RCC 7860 (cell line): Measurements from ENCODE around the gene BOLA1.
"Not testable (repeated sequence)": the region's sequence is repeated elsewhere in the genome, so short reads cannot be mapped to it uniquely, and the experiment has no call there.

ENCODE experiments used
- DNase-seq: peaks from one replicate; pipeline ENCODE4 v3.0.0-alpha.2; 2015; ENCODE audit warnings: low spot score
- FAIRE-seq: peaks from 2 replicates; lab custom pipeline; 2012; peaks lifted over from hg19 to GRCh38; lab: Jason Lieb, UNC

The BOLA1 gene, protein sequence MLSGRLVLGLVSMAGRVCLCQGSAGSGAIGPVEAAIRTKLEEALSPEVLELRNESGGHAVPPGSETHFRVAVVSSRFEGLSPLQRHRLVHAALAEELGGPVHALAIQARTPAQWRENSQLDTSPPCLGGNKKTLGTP

GRCh38 chr1:149899460-149900284 lies at the start of gene BOLA1:
TSS of gene BOLA1 (plus strand) at chr1:149899568. CDS start at chr1:149900060, 492 bp downstream.
- no peak for FAIRE-seq
- peak; percentile 46 for DNase-seq

DNA sequence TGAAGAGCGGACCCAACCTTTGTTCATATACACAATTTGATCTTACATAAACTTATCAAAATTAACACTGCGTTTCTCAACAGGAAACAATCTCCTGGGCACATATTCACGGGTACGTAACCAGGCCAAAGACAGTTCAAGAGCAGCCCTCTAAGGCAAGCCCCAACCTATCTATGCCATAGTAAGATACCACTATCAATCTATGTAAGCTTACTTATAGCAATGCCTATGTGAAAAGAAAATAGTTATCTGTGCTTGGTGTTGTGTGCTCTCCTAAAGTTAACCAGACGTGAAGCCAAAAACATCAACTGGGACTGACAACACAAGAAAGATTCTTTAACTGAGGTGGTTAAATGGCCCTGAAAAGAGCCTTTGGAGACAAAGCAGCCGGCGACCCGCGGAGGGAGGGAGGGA lies 49.4 kb upstream of the BOLA1 start:
- FAIRE-seq = no peak
- DNase-seq = peak; percentile 8

DNA sequence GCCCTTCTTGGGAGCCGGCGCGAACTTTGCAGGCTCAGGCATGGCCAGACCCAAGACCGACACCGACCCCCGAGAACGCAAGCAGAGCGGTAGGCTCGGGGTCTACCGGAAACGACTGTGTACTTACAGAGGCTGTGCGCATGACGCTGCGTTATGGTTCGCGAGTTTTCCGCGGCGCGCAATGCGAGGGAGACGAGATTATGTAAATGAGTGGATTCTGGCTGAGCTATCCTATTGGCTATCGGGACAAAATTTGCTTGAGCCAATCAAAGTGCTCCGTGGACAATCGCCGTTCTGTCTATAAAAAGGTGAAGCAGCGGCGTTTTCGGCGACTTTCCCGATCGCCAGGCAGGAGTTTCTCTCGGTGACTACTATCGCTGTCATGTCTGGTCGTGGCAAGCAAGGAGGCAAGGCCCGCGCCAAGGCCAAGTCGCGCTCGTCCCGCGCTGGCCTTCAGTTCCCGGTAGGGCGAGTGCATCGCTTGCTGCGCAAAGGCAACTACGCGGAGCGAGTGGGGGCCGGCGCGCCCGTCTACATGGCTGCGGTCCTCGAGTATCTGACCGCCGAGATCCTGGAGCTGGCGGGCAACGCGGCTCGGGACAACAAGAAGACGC lies 48.5 kb upstream of the BOLA1 start:
- peak; percentile 77 for FAIRE-seq

GRCh38 chr1:149851585-149852213 lies 47.7 kb upstream of the BOLA1 start:
- DNase-seq, FAIRE-seq: not testable (repeated sequence)

More for the DNA sequence above, 48.5 kb upstream of the BOLA1 start:
- not testable (repeated sequence) for DNase-seq

DNA sequence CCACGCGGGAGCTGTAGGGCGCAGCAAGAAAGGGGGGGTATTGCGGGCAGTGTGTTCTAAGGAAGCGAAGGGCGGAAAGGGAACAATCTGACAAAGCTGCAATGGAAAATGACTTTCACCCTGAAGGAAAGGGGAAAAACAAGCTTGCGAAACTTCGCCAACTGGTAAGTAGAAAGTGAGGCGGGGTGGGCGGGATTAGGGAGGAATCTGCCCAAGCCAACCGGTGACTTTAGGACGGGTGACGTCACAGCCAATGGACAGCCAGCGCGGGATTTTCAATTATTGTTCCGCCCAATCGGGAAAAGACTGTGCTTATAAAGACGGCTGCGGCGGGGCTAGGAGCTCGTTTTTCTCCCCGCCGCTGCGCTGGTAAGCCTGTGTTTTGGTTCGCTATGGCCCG lies 47.1 kb upstream of the BOLA1 start:
- peak; percentile 59 for FAIRE-seq
- not testable (repeated sequence) for DNase-seq

GRCh38 chr1:149860271-149860670 lies 39.1 kb upstream of the BOLA1 start:
- not testable (repeated sequence) for DNase-seq, FAIRE-seq

- peak; percentile 65 for FAIRE-seq
- DNase-seq = not testable (repeated sequence)
These were observed 38.5 kb upstream of the BOLA1 start for GRCh38 chr1:149860684-149861496.

DNA sequence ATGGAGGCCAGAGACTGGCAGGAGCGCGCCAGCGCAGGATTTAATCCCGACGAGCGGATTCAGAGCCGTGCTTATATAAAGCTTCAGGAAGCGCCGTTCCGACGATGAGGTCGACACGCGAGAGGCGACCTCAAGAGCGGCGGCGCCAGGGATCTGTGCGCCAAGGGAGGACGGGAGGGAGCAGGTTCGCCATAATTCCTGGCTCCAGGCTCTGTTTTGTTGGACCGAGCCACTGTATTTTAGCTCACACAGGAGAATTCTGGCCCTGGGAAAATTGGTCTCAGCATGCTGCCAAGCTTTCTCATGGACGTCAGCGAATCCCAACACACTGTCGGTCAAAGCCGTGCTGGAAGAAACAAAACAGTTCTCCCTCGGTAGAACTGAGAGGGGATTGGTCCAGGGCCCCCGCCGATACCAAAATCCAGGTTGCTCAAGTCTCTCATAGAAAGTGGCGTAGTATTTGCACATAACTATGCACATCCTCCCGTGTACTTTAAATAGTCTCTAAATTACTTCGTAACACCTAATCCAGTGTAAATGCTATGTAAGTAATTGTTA lies 37.8 kb upstream of the BOLA1 start:
- not testable (repeated sequence) for FAIRE-seq, DNase-seq

DNA sequence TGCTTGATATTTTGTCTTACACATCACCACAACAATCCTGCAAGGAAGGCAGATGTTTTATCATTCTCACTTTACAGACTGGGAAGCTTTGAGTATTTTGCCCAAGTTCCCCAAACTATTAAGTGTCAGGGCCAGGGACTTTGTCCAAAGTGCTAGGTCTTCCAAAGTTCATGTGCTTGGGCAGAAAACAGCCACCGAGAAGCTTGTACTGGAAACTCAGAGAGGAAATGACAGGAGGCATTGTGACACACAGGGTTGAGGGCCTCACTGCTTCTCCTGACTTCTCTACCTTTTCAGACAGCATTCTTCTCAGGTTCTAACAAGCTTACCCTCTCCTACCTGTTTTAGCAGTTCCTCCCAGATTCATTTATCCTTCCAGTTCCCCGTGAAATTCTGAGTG lies 32.5 kb upstream of the BOLA1 start:
- not testable (repeated sequence) for FAIRE-seq, DNase-seq

GRCh38 chr1:149873060-149873459 lies 26.3 kb upstream of the BOLA1 start:
- FAIRE-seq = not testable (repeated sequence)

DNA sequence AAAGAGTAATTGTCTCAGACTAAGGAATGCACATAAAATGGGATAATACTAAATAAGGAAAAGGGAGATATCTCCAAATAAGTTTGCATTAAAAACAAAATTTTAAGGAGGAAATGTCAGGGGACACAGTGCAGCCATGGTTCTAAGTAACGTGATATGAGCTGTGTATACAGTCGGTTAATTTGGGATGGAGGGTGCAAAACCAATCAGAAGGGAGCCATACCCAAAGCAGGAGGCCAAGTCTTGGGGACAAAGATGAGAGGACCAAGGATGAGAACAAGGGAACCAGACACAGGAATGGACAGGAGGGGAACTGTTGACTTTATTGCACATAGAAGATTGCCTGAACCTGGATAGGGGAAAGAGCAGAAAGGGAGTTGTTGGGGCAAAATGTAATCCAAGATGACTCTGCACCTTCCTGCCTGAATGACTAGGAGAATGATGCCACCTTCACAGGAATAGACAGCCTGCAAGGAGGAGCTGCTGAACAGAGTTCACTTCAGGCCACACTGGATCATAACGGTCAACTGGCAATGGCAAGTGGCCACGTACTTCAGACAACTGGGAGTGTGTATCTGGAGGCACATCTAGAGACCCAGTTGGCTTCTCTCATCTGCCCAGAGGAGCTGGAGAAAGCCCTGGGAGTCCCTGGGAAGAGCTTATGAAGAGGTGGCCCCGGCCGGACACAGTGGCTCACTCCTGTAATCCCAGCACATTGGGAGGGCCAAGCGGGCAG lies 22.0 kb upstream of the BOLA1 start:
- DNase-seq = no peak
- FAIRE-seq = no peak

More at GRCh38 chr1:149873060-149873459, 26.3 kb upstream of the BOLA1 start:
- DNase-seq = not testable (repeated sequence)

GRCh38 chr1:149879556-149879955 lies 19.8 kb upstream of the BOLA1 start:
- FAIRE-seq = no peak
- DNase-seq = no peak

DNA sequence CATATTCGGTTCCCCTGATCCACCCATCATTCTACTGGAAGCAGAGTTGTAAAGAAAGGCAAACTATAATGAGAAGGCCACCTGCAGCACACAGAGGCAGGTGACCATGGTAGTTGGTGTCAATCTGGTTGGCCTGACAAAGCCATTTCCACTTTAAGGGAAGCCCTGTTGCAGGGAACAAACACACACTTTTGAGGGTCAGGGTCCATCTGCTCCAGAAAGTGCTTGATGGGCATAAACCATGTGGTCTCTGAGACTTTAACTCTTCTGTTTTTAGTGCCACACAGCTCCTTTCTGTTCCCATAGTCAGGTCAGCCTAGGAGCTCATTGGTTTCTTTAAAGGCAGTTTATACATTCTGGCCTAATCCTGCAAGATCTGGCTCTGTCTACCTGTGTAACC lies 17.5 kb upstream of the BOLA1 start:
- DNase-seq (no peak), FAIRE-seq (no peak)

DNA sequence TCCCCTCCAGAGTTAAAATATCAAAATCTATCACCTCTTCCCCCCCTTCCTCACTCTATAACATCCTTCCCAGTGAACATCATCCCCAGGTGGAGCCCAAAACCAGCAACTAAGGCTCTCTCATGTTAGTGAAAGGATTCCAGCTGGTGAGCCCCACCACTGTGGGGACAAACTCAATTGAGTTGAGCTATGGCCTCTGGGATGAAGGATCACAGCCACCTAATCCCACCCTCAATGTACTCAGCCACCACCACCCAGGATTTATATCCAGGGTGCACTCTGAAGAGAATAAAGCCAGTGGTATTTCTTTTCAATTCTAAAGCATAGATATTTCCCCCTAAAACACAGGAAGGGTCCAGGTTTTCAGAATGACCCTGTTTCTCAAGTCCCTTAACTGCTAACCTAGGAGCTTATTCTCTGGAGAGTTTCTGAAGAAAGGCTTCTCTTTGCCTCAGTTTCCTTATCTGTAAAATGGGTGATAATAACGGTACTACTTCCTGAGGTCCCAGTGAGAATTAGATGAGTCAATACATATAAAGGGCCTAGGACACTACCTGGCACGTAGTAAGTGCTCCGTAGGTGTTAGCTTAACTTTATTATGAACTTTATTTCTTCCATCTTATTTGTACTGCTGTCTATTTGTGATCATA lies 15.6 kb upstream of the BOLA1 start:
- no peak for FAIRE-seq
- no peak for DNase-seq

GRCh38 chr1:149884433-149885338 lies 14.7 kb upstream of the BOLA1 start:
- DNase-seq (peak; percentile 27), FAIRE-seq (no peak)

DNA sequence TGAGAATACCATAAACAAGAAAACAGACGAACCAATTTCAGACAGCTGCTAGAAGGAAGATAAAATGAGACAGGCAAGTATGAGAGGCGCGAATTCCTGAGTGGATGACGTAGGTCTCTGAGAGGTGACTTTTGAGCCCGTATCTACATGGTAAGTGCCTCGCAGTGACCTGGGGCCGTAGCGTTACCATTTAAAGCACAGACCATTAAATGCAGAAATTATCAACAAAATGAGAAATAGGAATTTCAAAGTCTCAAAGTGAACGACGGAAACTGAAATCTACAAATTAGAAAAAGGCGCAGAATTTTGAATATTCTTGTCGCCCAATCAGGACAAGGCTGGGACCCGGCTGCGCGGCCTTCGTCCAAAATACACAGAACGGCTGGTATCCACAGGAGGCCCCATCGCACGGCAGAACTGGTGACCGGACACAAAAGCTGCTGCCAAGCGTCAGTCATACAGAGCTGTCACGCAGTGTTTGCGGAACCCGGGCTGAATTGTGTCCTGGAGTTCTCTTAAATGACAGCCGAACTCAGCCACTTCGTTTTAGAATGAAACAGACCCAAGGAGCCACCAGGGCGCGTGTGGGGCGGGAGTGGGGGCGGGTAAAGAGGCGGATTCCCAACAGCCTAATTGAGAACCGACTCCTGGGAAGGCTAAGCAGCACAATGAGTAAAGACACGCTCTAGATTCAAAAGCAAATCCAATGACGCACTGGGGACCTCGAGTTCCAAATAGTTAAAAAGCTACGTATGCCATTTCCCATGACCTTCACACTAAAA lies 13.8 kb upstream of the BOLA1 start:
- DNase-seq (peak; percentile 76), FAIRE-seq (no peak)

GRCh38 chr1:149886121-149886395 lies 13.3 kb upstream of the BOLA1 start:
- DNase-seq, FAIRE-seq: not testable (repeated sequence)
